ENCODE results near the gene RNASEH2C. TPM values are rescaled to one million over a fixed set of nuclear protein-coding genes. Genes with fewer than 3 reads are reported as not detected.
"Not testable (repeated sequence)": the region's sequence is repeated elsewhere in the genome, so short reads cannot be mapped to it uniquely, and the experiment has no call there.

Gene RNASEH2C
- total RNA-seq, 2 experiments from 2014 or later = 90.5 to 109 TPM

GRCh38 chr11:65714433-65714832, 6.2 kb downstream of the RNASEH2C start:
- peaks cover 48% of the 10 kb centered on the region for H3K36me3 Mint-ChIP-seq
- H3K4me1 Mint-ChIP-seq = peaks cover 56% of the 10 kb centered on the region
- DNase-seq (no peak), ATAC-seq (no peak)
- H3K9me3 Mint-ChIP-seq (ENCODE audit: low read depth) = no peaks in the 10 kb centered on the region
- no peak overlapping the region for H3K4me3 Mint-ChIP-seq
- H3K27me3 Mint-ChIP-seq = no peaks in the 10 kb centered on the region
- H3K27ac Mint-ChIP-seq = no peak overlapping the region
- CTCF ChIA-PET = interaction anchor here (1.7 to 4.4 kb wide), 2 partner anchors 66 to 145 kb away, joined by 3 to 49 read pairs; partner anchors contain the start of genes AP5B1 and MUS81

DNA sequence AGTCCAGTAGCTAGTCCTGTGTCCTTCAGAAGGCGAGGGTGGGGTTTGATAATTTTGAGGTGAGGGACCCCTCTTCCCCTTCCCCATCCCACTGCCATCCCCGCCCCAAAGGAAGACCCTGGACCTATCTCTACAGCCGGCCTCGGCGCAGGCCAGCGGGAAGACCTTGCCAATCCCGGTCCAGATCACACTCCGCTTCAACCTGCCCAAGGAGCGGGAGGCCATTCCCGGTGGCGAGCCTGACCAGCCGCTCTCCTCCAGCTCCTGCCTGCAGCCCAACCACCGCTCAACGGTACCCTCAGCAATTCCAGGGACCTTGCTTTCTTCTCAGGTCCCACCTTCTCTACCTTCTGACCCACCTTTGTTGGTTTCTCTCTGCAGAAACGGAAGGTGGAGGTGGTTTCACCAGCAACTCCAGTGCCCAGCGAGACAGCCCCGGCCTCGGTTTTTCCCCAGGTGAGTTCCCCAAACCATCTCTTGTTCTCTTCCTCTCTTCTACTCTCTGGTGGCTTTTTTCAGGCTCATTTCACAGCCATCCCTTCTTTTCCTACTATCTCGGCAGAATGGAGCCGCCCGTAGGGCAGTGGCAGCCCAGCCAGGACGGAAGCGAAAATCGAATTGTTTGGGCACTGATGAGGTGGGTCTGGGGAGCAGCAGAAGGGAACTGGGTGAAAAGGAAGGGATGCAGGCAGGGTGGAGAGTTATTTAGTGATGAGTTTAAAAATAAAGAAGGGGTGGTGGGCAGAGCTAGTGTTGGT, 7.2 kb downstream of the RNASEH2C start:
- H3K4me3 Mint-ChIP-seq = peak overlapping the region; percentile 83
- no peak for ATAC-seq
- DNase-seq = no peak
- H3K4me1 Mint-ChIP-seq = peaks cover 45% of the 10 kb centered on the region
- no peaks in the 10 kb centered on the region for H3K9me3 Mint-ChIP-seq (ENCODE audit: low read depth)
- H3K27me3 Mint-ChIP-seq = peaks cover under 1% of the 10 kb centered on the region
- peak overlapping the region; percentile 67 for H3K27ac Mint-ChIP-seq
- H3K36me3 Mint-ChIP-seq = peaks cover 40% of the 10 kb centered on the region
- CTCF ChIA-PET = interaction anchor here (1.7 to 5.3 kb wide), 7 partner anchors 57 to 168 kb away, joined by 3 to 70 read pairs (median 21); partner anchors contain the start of genes AP5B1, CFL1, MUS81 and SNX32

DNA sequence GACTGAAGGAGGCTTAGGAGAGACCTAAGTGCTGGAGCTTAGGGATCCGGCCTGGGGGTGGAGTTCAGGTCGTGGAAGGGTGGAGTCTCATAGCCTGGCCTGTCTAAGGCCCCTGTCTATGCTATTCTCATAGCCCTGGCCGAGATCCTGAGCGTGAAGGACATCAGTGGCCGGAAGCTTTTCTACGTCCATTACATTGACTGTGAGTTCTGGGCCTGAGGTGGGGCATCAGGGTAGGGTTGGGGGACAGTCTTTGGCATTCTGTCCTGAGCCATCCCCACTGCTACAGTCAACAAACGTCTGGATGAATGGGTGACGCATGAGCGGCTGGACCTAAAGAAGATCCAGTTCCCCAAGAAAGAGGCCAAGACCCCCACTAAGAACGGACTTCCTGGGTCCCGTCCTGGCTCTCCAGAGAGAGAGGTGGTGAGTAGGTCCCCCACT, 7.9 kb downstream of the RNASEH2C start:
- no peak for DNase-seq
- Mint-ChIP-seq H3K4me1 (peaks cover 39% of the 10 kb centered on the region), H3K4me3 (peak overlapping the region; percentile 83), H3K27ac (peak overlapping the region; percentile 98), H3K9me3 (ENCODE audit: low read depth) (no peaks in the 10 kb centered on the region), H3K27me3 (peaks cover 2% of the 10 kb centered on the region), H3K36me3 (peaks cover 35% of the 10 kb centered on the region)
- ATAC-seq = no peak
- CTCF ChIA-PET = interaction anchor here (0.9 to 5.3 kb wide), 27 partner anchors 9 to 356 kb away, joined by 3 to 70 read pairs (median 10); partner anchors contain the start of genes AP5B1, BANF1, CCDC85B and CFL1

- Mint-ChIP-seq H3K4me3 (peak within 1 kb of the TSS; percentile 83), H3K4me1 (peaks cover 36% of the 10 kb centered on the region), H3K27me3 (peaks cover 2% of the 10 kb centered on the region), H3K36me3 (peaks cover 29% of the 10 kb centered on the region), H3K27ac (peak within 1 kb of the TSS; percentile 98), H3K9me3 (ENCODE audit: low read depth) (no peaks in the 10 kb centered on the region)
- CTCF ChIA-PET = interaction anchor here (0.6 to 5.3 kb wide), 54 partner anchors 9 to 357 kb away, joined by 3 to 70 read pairs (median 4); partner anchors contain the start of genes AP5B1, BANF1, CCDC85B and CFL1
- peak; percentile 100 for DNase-seq
- ATAC-seq = peak; percentile 87
Observed at GRCh38 chr11:65711785-65712632, 8.6 kb downstream of the RNASEH2C start, which contains the start of gene KAT5. KAT5 (plus strand) TSS chr11:65712252; CDS start chr11:65712268, 16 bp downstream.

DNA sequence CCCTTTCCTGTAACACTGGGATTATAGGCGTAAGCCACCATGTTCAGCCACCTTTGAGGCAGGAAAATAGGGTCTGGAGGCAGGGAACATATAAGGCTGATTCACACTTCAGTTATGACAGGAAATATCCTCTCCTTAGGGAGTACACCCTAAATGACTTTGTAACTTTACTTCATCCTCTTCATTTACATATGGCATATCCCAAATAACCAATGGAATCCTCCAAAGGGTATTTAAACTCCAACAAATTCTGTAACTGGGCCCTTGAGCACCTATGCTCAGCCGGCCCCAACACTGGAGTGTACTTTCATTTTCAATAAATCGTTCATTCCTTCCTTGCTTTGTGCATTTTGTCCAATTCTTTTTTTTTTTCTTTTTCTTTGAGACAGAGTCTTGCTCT, 10.2 kb downstream of the RNASEH2C start:
- Mint-ChIP-seq H3K9me3 (ENCODE audit: low read depth) (no peaks in the 10 kb centered on the region), H3K36me3 (peaks cover 21% of the 10 kb centered on the region), H3K4me1 (peaks cover 41% of the 10 kb centered on the region), H3K4me3 (no peak overlapping the region), H3K27ac (no peak overlapping the region), H3K27me3 (peaks cover 2% of the 10 kb centered on the region)
- ATAC-seq (no peak), DNase-seq (no peak)
- CTCF ChIA-PET = interaction anchor here (0.6 to 5.3 kb wide), 14 partner anchors 11 to 280 kb away, joined by 3 to 70 read pairs (median 4); partner anchors contain the start of genes CFL1, FIBP, MUS81 and RNASEH2C

GRCh38 chr11:65709661-65710060, 10.9 kb downstream of the RNASEH2C start:
- H3K27ac Mint-ChIP-seq = no peak overlapping the region
- peaks cover 15% of the 10 kb centered on the region for H3K36me3 Mint-ChIP-seq
- H3K9me3 Mint-ChIP-seq (ENCODE audit: low read depth) = no peaks in the 10 kb centered on the region
- DNase-seq (no peak), ATAC-seq (no peak)
- CTCF ChIA-PET = interaction anchor here (1.0 to 5.3 kb wide), 4 partner anchors 62 to 175 kb away, joined by 3 to 70 read pairs (median 6); partner anchors contain the start of gene AP5B1
- peaks cover 2% of the 10 kb centered on the region for H3K27me3 Mint-ChIP-seq
- no peak overlapping the region for H3K4me3 Mint-ChIP-seq
- peaks cover 37% of the 10 kb centered on the region for H3K4me1 Mint-ChIP-seq

GRCh38 chr11:65708451-65708850, 12.1 kb downstream of the RNASEH2C start:
- Mint-ChIP-seq H3K4me3 (no peak overlapping the region), H3K27ac (no peak overlapping the region), H3K9me3 (ENCODE audit: low read depth) (no peaks in the 10 kb centered on the region), H3K36me3 (peaks cover 7% of the 10 kb centered on the region), H3K27me3 (peaks cover 6% of the 10 kb centered on the region), H3K4me1 (peaks cover 31% of the 10 kb centered on the region)
- DNase-seq = no peak
- CTCF ChIA-PET = interaction anchor here (1.0 to 5.3 kb wide), 4 partner anchors 62 to 124 kb away, joined by 3 to 70 read pairs (median 10); partner anchors contain the start of gene AP5B1
- no peak for ATAC-seq

- CTCF ChIA-PET = interaction anchor here (1.5 to 3.2 kb wide), 5 partner anchors 13 to 111 kb away, joined by 5 to 18 read pairs (median 11); partner anchors contain the start of genes AP5B1 and RNASEH2C
- not testable (repeated sequence) for H3K9me3 Mint-ChIP-seq (ENCODE audit: low read depth); H3K36me3 Mint-ChIP-seq; DNase-seq; H3K4me3 Mint-ChIP-seq; H3K27ac Mint-ChIP-seq; ATAC-seq
- H3K4me1 Mint-ChIP-seq = peaks cover 22% of the 10 kb centered on the region
- peaks cover 12% of the 10 kb centered on the region for H3K27me3 Mint-ChIP-seq
Observed at GRCh38 chr11:65707002-65707401, 13.6 kb downstream of the RNASEH2C start.

DNA sequence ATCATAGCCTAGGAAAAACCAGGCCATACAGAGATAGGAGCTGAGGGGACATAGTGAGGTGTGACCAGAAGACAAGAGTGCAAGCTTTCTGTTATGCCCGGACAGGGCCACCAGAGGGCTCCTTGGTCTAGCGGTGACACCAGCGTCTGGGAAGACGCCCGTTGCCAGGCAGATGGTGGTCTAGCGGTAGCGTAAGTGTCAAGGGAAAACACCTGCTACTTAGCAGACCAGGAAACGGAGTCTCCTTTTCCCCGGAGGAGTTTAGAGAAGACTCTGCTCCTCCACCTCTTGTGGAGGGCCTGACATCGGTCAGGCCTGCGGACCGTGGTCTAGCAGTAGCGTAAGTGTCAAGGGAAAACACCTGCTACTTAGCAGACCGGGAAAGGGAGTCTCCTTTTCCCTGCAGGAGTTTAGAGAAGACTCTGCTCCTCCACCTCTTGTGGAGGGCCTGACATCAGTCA, 14.3 kb downstream of the RNASEH2C start:
- not testable (repeated sequence) for H3K9me3 Mint-ChIP-seq (ENCODE audit: low read depth); H3K4me3 Mint-ChIP-seq; H3K27ac Mint-ChIP-seq; H3K36me3 Mint-ChIP-seq
- peaks cover 12% of the 10 kb centered on the region for H3K27me3 Mint-ChIP-seq
- peak; percentile 91 for DNase-seq
- ATAC-seq = peak; percentile 33
- CTCF ChIA-PET = interaction anchor here (0.6 to 3.2 kb wide), 20 partner anchors 11 to 339 kb away, joined by 3 to 18 read pairs (median 4); partner anchors contain the start of genes AP5B1, RNASEH2C and SNX32
- peaks cover 19% of the 10 kb centered on the region for H3K4me1 Mint-ChIP-seq

- peaks cover 24% of the 10 kb centered on the region for H3K27me3 Mint-ChIP-seq
- no peak overlapping the region for H3K27ac Mint-ChIP-seq
- CTCF ChIA-PET = interaction anchor here (1.0 to 1.2 kb wide), 2 partner anchors 8 to 16 kb away, joined by 3 read pairs; partner anchors contain the start of gene KAT5
- ATAC-seq = no peak
- no peaks in the 10 kb centered on the region for H3K9me3 Mint-ChIP-seq (ENCODE audit: low read depth)
- DNase-seq = no peak
- no peaks in the 10 kb centered on the region for H3K36me3 Mint-ChIP-seq
- peaks cover 7% of the 10 kb centered on the region for H3K4me1 Mint-ChIP-seq
- H3K4me3 Mint-ChIP-seq = no peak overlapping the region
Observed at GRCh38 chr11:65703846-65704245, 16.8 kb downstream of the RNASEH2C start.

DNA sequence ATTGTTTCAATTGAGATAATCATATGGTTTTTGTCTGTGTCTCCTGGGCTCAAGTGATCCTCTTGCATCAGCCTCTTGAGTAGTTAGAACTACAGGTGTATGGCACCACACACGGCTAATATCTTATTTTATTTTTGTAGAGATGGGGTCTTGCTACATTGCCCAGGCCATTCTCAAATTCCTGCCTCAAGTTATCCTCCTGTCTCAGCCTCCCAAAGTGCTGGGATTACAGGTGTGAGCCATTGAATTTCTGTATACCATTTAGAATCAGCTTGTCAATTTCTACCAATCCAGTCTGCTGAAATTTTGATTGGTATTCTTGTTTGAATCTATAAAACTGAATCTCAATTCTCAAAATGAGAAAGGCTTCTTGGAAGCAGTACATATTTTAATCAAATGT, 18.9 kb downstream of the RNASEH2C start:
- Mint-ChIP-seq H3K4me1 (peaks cover 6% of the 10 kb centered on the region), H3K27ac (no peak overlapping the region), H3K27me3 (peaks cover 22% of the 10 kb centered on the region), H3K4me3 (no peak overlapping the region), H3K9me3 (ENCODE audit: low read depth) (no peaks in the 10 kb centered on the region), H3K36me3 (no peaks in the 10 kb centered on the region)
- DNase-seq (no peak), ATAC-seq (no peak)
- CTCF ChIA-PET = interaction anchor here (1.0 to 1.5 kb wide), 4 partner anchors 10 to 187 kb away, joined by 3 to 9 read pairs (median 4); partner anchors contain the start of gene FIBP

DNA sequence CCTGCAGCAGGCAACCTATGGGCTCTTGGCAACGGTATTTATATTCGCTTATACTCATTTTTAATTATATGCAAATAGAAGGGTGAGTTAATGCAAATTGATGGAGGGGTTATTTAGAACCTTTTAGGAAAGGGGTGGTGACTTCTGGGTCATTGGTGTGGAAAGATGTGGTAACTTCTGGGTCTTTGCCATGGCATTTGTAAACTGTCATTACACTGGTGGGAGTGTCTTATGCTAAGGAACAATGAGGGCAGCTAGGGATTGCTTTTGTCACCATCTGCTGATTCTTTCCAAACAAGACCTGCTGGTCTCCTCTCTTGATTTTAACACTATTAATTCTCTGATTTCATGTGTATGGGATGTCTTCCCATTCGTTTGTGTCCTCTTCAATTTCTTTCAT, 20.2 kb downstream of the RNASEH2C start:
- H3K27ac Mint-ChIP-seq = no peak overlapping the region
- CTCF ChIA-PET = interaction anchor here (1.0 to 1.5 kb wide), 2 partner anchors 119 to 188 kb away, joined by 4 read pairs; partner anchors contain the start of gene FIBP
- H3K4me1 Mint-ChIP-seq = peaks cover 3% of the 10 kb centered on the region
- no peak for DNase-seq
- H3K27me3 Mint-ChIP-seq = peaks cover 22% of the 10 kb centered on the region
- no peak for ATAC-seq
- H3K9me3 Mint-ChIP-seq (ENCODE audit: low read depth) = no peaks in the 10 kb centered on the region
- H3K36me3 Mint-ChIP-seq = no peaks in the 10 kb centered on the region
- no peak overlapping the region for H3K4me3 Mint-ChIP-seq

Data from activated CD8-positive, alpha-beta memory T cell treated with anti-CD3 and anti-CD28 coated beads, Interleukin-2, amount 10 ng/mL, durations not matched to agents 7 days and 5 days (primary cell).